ENCODE measurements around the gene HERPUD2.

DNA sequence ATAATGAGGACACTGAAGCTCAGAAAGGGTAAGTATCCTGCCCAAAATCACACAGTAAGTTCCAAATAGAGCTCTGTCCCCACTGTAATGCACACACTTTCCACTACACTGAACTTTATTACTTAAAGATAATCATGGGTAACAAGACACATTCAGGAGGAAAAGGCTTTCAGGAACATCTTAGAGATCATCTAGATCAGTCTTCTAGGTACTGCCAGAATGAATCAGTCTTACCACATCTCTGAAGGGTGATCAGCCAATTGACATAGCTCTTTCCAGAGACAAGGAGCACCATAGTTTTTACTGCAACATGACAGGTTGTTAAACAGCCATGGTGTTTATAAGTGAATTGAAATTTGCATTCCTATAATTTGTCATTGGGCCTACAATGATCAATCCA is 5.4 kb upstream of the HERPUD2 start:
- TF ChIP-seq EZH2 (IDR thresholded peaks at IDR 0.05; ENCODE audit: borderline replicate concordance), result no peak
- TF ChIP-seq, protein P1, sequence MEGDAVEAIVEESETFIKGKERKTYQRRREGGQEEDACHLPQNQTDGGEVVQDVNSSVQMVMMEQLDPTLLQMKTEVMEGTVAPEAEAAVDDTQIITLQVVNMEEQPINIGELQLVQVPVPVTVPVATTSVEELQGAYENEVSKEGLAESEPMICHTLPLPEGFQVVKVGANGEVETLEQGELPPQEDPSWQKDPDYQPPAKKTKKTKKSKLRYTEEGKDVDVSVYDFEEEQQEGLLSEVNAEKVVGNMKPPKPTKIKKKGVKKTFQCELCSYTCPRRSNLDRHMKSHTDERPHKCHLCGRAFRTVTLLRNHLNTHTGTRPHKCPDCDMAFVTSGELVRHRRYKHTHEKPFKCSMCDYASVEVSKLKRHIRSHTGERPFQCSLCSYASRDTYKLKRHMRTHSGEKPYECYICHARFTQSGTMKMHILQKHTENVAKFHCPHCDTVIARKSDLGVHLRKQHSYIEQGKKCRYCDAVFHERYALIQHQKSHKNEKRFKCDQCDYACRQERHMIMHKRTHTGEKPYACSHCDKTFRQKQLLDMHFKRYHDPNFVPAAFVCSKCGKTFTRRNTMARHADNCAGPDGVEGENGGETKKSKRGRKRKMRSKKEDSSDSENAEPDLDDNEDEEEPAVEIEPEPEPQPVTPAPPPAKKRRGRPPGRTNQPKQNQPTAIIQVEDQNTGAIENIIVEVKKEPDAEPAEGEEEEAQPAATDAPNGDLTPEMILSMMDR (IDR thresholded peaks at IDR 0.05; ENCODE audit: poor library complexity), result no peak
- TF ChIP-seq EZH2phosphoT487 (IDR thresholded peaks at IDR 0.05; ENCODE audit: low read depth, severe bottlenecking, unreplicated experiment), result no peak

Data from hepatocyte (in vitro differentiated cells).